GM23338 (cell line): ENCODE results near the gene SENP6.

ENCODE experiments used
- CREB1 ChIP-seq: fragments of 250-450 bp; sonication (Bioruptor Pico); IDR thresholded peaks from 2 replicates; pipeline ENCODE4 v1.5.0; 2020; ENCODE audit warnings: low read depth, mild to moderate bottlenecking, moderate library complexity
- CTCF ChIP-seq, 2 experiments: fragments of 200-600 bp in 1 of 2; sonication (generic) in 1 of 2; conservative IDR thresholded peaks; 2 replicates each; pipeline versions ENCODE4 v1.5.1 to v1.6.1; 2016 to 2017; ENCODE audit warnings: antibody characterized with exemption in 2 of 2, low read depth in 2 of 2, mild to moderate bottlenecking in 2 of 2, moderate library complexity in 1 of 2
- ETS1 ChIP-seq: IDR thresholded peaks from 2 replicates; pipeline ENCODE4 v1.6.1; 2016; ENCODE audit warnings: antibody characterized with exemption
- EZH2 ChIP-seq: fragments of 200-600 bp; sonication (generic); IDR thresholded peaks from one replicate; pipeline ENCODE4 v1.8.0; 2017; ENCODE audit warnings: antibody characterized with exemption, mild to moderate bottlenecking, low read depth; ENCODE audit not compliant: unreplicated experiment
- EZH2phosphoT487 ChIP-seq: fragments of 200-600 bp; sonication (generic); IDR thresholded peaks from one replicate; pipeline ENCODE4 v1.8.1; 2018; ENCODE audit warnings: antibody characterized with exemption; ENCODE audit not compliant: unreplicated experiment
- JUNB ChIP-seq: IDR thresholded peaks from one replicate; pipeline ENCODE4 v1.6.1; 2016; ENCODE audit warnings: antibody characterized with exemption; ENCODE audit not compliant: unreplicated experiment
- POLR2AphosphoS5 ChIP-seq: IDR thresholded peaks from 2 replicates; pipeline ENCODE4 v1.6.1; 2016; ENCODE audit warnings: antibody characterized with exemption, low read depth
- REST ChIP-seq: IDR thresholded peaks from one replicate; pipeline ENCODE4 v1.6.1; 2018; ENCODE audit warnings: antibody characterized with exemption; ENCODE audit not compliant: unreplicated experiment
- STAT1 ChIP-seq: IDR thresholded peaks from one replicate; pipeline ENCODE4 v1.6.1; 2016; ENCODE audit warnings: antibody characterized with exemption; ENCODE audit not compliant: unreplicated experiment
- ZNF462 ChIP-seq: fragments of 250-450 bp; sonication (Bioruptor Pico); IDR thresholded peaks from 2 replicates; pipeline ENCODE4 v1.5.0; 2020; ENCODE audit warnings: mild to moderate bottlenecking, moderate library complexity

- TF ChIP-seq ETS1 (no peak), CTCF (conservative IDR thresholded peaks at IDR 0.05; ENCODE audit: low read depth in 2 of 2) (no peak), EZH2 (no peak), POLR2AphosphoS5 (no peak), EZH2phosphoT487 (no peak), ZNF462 (CRISPR knock-in tag) (no peak), REST (no peak), CREB1 (CRISPR knock-in tag) (no peak), STAT1 (no peak), JUNB (no peak)
Observed at GRCh38 chr6:75752365-75752764, 150.7 kb downstream of the SENP6 start.
